ENCODE results near the gene AFG1L. TPM values are rescaled to one million over a fixed set of nuclear protein-coding genes. Genes with fewer than 3 reads are reported as not detected.
"Not testable (repeated sequence)": the region's sequence is repeated elsewhere in the genome, so short reads cannot be mapped to it uniquely, and the experiment has no call there.

Gene AFG1L
- total RNA-seq, 1 donor = 2.4 TPM

- DNase-seq (ENCODE audit: low read depth in 2 of 3, low spot score in 2 of 3) = no peak
Measured at GRCh38 chr6:108550256-108550655, 255.4 kb downstream of the AFG1L start.

GRCh38 chr6:108555399-108556052 is 260.7 kb downstream of the AFG1L start:
- no peak for DNase-seq (ENCODE audit: low read depth in 2 of 3, low spot score in 2 of 3)

DNA sequence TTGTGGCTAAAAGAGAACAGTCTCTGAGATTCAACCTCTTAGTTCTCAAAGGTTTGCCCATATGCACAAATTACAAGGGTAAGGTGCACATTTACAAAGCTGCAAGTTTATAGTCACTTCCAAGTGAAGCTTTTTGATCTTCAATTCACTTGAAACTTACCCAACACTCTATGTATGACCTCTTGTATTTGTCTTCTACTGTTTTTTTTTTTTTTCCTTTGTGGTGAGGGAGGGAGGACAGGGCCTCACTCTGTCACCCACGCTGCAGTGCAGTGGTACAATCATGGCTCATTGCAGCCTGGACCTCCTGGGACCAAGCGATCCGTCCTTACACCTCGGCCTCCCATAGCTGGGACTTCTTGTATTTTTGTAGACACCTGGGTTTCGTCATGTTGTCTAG is 261.4 kb downstream of the AFG1L start:
- DNase-seq (ENCODE audit: low read depth in 2 of 3, low spot score in 2 of 3) = no peak

GRCh38 chr6:108556866-108557493 is 262.1 kb downstream of the AFG1L start:
- no peak for DNase-seq (ENCODE audit: low read depth in 2 of 3, low spot score in 2 of 3)

DNA sequence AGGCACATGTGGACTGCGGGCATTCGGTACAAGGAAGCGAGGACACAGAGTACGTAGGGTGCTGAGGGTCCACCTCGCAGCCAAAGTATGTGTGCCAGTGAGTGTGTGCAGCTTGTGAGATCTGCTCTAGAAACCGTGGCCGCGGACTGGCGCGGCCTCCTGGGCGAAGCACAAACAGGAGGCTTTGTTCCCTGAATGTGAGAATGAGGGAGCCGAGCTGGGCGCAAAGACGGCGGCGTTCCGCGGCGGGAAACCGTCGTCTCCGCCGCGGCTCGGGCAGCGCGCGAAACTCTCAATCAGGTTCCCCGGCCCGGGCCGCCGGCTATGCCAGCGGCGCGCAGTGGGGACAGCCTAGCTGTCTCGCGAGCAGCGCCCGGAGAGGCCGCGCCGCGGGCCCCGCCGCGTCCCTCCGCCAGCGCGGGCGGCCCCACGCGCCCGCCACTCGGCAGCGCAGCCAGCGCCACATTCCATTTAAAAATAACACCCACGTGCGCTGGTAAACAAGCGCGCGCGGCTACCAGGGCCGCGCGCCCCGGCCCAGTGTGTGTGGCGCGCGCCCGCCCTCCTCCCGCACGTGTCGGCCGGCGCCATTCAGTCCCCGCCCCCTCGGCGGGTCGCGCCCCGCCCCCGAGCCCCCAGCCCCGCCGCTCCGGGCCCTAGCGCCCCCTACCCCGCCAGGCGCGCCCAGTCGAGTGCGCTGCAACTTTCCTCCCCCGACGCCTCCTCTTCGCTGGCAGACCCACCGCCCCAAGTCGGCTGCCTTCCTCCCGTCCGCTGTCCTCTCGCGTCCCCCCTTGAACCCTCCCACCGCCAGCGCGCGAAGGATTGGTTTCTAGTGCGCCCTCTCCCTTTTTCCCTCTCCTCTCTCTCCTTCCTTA is 262.9 kb downstream of the AFG1L start:
- peak; percentile 72 to 87 (median 86) for DNase-seq (ENCODE audit: low read depth in 2 of 3, low spot score in 2 of 3)

GRCh38 chr6:108558372-108559096 is 263.7 kb downstream of the AFG1L start:
- peak; percentile 96 to 99 (median 99) for DNase-seq (ENCODE audit: low read depth in 2 of 3, low spot score in 2 of 3)

GRCh38 chr6:108559097-108559883 is 264.4 kb downstream of the AFG1L start:
- DNase-seq (ENCODE audit: low read depth in 2 of 3, low spot score in 2 of 3) = peak; percentile 83 to 95 (median 92)

- DNase-seq (ENCODE audit: low read depth in 2 of 3, low spot score in 2 of 3) = peak in 1 of 3 donors; percentile 65
Measured at GRCh38 chr6:108559884-108560462, 265.1 kb downstream of the AFG1L start.

- peak; percentile 41 to 87 (median 86) for DNase-seq (ENCODE audit: low read depth in 2 of 3, low spot score in 2 of 3)
Measured at GRCh38 chr6:108560463-108561308, 265.8 kb downstream of the AFG1L start, which contains the start of gene FOXO3. Gene FOXO3 (plus strand): TSS chr6:108560917. CDS start chr6:108561209, 292 bp downstream.

DNA sequence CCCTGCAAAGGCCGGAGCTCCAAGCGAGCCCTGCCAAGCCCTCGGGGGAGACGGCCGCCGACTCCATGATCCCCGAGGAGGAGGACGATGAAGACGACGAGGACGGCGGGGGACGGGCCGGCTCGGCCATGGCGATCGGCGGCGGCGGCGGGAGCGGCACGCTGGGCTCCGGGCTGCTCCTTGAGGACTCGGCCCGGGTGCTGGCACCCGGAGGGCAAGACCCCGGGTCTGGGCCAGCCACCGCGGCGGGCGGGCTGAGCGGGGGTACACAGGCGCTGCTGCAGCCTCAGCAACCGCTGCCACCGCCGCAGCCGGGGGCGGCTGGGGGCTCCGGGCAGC is 266.4 kb downstream of the AFG1L start:
- DNase-seq (ENCODE audit: low read depth in 2 of 3, low spot score in 2 of 3) = not testable (repeated sequence)

DNA sequence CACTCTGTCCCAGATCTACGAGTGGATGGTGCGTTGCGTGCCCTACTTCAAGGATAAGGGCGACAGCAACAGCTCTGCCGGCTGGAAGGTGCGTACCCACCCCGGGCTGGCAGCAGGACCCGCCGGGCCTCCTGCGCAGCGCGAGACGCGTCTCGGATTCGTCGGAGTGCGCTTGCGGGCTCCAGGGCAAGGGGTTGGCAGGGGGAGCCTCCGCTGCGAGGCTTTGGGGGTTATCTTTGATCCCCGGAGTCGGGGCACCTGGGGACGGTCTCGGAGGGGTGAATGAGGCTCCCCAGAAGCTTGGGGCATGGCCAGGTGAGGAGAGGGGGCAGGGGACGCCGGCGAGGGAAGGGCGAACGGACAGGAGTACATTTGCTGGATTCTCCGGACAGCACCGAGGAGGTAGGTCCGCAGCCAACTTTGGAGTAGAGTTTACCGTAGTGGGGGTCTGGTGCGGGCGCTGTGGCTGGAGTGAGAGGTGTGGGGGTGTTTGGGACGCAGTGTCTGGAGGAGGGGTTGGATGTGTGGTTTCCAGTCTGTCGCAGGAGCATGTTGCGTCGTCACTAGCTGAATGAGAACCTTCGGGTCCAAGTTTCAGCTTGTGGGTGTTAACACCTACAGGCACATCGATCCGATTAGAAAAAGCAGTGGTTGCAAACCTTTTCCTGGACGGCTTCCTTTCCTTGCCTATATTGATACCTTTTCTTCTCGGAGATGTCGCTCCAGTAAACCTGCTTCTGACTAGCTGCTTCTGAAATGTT is 267.1 kb downstream of the AFG1L start:
- peak in 1 of 3 donors; percentile 45 for DNase-seq (ENCODE audit: low read depth in 2 of 3, low spot score in 2 of 3)

- DNase-seq (ENCODE audit: low read depth in 2 of 3, low spot score in 2 of 3) = peak in 2 of 3 donors; percentile 80 to 91
Measured at GRCh38 chr6:108562503-108562993, 267.7 kb downstream of the AFG1L start.

DNA sequence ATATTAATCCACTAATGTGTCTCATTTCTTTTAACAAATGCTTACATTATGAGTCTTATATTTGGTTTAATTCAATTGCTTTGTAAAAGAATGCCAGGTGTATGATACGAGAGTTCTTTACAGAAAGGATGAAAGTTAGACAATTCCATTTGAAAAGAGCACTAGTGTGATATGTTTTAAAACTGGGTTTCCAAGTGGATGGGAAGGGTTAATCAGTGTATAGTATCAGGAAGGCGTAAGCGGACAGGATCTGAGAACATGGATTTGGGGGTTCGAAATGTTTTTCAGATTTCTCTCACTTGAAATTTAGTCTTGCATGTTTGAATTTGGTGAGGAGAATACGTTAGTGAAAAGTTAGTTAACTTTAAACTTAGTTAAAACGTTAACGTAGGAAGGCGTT is 268.4 kb downstream of the AFG1L start:
- no peak for DNase-seq (ENCODE audit: low read depth in 2 of 3, low spot score in 2 of 3)

- no peak for DNase-seq (ENCODE audit: low read depth in 2 of 3, low spot score in 2 of 3)
Measured at GRCh38 chr6:108564178-108564577, 269.3 kb downstream of the AFG1L start.

DNA sequence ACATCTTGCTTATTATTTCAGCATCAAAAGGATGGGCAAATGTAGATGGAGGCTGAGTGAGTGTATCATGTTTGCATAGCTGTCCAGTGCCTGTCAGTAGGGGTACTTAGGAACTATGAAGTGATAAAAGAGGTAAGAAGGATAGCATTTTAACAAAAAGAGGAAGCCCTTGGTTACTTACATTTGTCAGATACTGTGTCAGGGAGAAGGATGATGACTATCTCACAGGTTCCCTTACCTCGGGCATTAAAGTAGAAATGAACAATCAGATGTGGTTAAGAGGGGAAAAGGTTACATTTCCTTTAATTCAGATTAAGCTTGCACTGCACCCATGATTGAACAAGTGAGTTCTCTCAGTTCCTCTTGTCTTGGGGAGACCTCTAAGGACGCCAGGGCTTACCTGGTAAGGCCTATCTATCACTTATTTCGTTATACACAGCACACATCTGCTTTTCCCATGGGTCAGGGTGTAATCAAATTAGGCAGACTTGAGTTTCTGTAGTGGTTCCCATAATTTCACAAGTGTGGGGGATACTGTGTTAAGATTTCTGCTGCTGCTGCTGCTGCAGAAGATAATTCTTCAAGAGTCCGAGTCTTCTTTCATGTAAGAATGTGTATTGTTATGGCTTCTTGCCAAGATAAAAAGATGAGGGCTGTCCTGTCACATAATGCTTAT is 270.4 kb downstream of the AFG1L start:
- DNase-seq (ENCODE audit: low read depth in 2 of 3, low spot score in 2 of 3) = peak; percentile 22 to 76 (median 64)

GRCh38 chr6:108565893-108566292 is 271.0 kb downstream of the AFG1L start:
- DNase-seq (ENCODE audit: low read depth in 2 of 3, low spot score in 2 of 3) = peak in 2 of 3 donors; percentile 72 to 87

DNA sequence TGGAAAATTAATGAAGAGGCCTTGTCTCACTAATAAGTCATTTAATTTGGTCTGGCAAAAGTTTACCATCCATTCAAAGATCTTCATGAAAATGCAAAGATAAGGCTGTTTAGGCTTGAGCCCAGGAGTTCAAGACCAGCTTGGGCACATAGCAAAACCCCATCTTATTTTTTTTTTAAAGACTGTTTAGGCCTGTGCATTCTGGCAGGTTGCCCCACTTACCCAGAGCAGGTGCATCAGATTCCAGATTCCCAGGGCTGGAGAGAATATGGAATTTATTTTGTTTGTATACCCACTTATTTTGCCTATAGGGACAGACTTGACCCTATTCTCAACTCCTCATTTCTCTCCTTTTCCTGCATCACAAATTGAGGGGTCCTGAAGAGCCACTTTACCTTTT is 271.6 kb downstream of the AFG1L start:
- DNase-seq (ENCODE audit: low read depth in 2 of 3, low spot score in 2 of 3) = no peak

All from hematopoietic multipotent progenitor cell (in vitro differentiated cells).